Kidney epithelial cell (primary cell): ENCODE measurements around the gene MYO1C. TPM values are rescaled to one million over a fixed set of nuclear protein-coding genes. Genes with fewer than 3 reads are reported as not detected.

ENCODE experiments used
- DNase-seq: peaks from one replicate; pipeline ENCODE4 v3.0.0-alpha.2; 2010; ENCODE audit warnings: low read depth
- H3K27me3 ChIP-seq: 2 replicates; pipeline ENCODE4 v1.6.0; 2011; ENCODE audit warnings: low read length; ENCODE audit not compliant: control insufficient read depth, insufficient read depth
- H3K36me3 ChIP-seq: 2 replicates; pipeline ENCODE4 v1.5.1; 2011; ENCODE audit warnings: low read length; ENCODE audit not compliant: control insufficient read depth, insufficient read depth
- H3K4me3 ChIP-seq: 2 replicates; pipeline ENCODE4 v1.5.1; 2011; ENCODE audit warnings: low read depth, mild to moderate bottlenecking, control low read depth, low read length
- total RNA-seq: library from RNA; depleted of rRNA; stranded (reverse); fragments of >200 nt; gene quantifications from 2 replicates; pipeline ENCODE4 v1.2.3, GENCODE V29; 2015
- TF ChIP-seq, protein P1 (sequence below): IDR thresholded peaks from 2 replicates; pipeline ENCODE4 v1.5.1; 2011; ENCODE audit warnings: mild to moderate bottlenecking, moderate library complexity, low read length, control low read depth, inconsistent platforms; ENCODE audit not compliant: insufficient read depth, poor library complexity, severe bottlenecking

MYO1C gene
- total RNA-seq, 1 donor from 2014 or later: 131 TPM

GRCh38 chr17:1484060-1484535 lies 8.4 kb downstream of the MYO1C start:
- no peaks in the 10 kb centered on the region for H3K27me3 ChIP-seq
- TF ChIP-seq, protein P1, sequence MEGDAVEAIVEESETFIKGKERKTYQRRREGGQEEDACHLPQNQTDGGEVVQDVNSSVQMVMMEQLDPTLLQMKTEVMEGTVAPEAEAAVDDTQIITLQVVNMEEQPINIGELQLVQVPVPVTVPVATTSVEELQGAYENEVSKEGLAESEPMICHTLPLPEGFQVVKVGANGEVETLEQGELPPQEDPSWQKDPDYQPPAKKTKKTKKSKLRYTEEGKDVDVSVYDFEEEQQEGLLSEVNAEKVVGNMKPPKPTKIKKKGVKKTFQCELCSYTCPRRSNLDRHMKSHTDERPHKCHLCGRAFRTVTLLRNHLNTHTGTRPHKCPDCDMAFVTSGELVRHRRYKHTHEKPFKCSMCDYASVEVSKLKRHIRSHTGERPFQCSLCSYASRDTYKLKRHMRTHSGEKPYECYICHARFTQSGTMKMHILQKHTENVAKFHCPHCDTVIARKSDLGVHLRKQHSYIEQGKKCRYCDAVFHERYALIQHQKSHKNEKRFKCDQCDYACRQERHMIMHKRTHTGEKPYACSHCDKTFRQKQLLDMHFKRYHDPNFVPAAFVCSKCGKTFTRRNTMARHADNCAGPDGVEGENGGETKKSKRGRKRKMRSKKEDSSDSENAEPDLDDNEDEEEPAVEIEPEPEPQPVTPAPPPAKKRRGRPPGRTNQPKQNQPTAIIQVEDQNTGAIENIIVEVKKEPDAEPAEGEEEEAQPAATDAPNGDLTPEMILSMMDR: no peak
- H3K36me3 ChIP-seq: peaks cover 2% of the 10 kb centered on the region
- no peak for DNase-seq
- H3K4me3 ChIP-seq: no peak overlapping the region

- H3K4me3 ChIP-seq: no peak overlapping the region
- no peaks in the 10 kb centered on the region for H3K27me3 ChIP-seq
- no peak for DNase-seq
- peaks cover 2% of the 10 kb centered on the region for H3K36me3 ChIP-seq
- TF ChIP-seq, protein P1: no peak
Measured at GRCh38 chr17:1482680-1483079, 9.8 kb downstream of the MYO1C start.

- H3K36me3 ChIP-seq: peaks cover 3% of the 10 kb centered on the region
- H3K27me3 ChIP-seq: no peaks in the 10 kb centered on the region
- no peak overlapping the region for H3K4me3 ChIP-seq
- TF ChIP-seq, protein P1: no peak
- DNase-seq: no peak
Measured at GRCh38 chr17:1481736-1482135, 10.8 kb downstream of the MYO1C start.

DNA sequence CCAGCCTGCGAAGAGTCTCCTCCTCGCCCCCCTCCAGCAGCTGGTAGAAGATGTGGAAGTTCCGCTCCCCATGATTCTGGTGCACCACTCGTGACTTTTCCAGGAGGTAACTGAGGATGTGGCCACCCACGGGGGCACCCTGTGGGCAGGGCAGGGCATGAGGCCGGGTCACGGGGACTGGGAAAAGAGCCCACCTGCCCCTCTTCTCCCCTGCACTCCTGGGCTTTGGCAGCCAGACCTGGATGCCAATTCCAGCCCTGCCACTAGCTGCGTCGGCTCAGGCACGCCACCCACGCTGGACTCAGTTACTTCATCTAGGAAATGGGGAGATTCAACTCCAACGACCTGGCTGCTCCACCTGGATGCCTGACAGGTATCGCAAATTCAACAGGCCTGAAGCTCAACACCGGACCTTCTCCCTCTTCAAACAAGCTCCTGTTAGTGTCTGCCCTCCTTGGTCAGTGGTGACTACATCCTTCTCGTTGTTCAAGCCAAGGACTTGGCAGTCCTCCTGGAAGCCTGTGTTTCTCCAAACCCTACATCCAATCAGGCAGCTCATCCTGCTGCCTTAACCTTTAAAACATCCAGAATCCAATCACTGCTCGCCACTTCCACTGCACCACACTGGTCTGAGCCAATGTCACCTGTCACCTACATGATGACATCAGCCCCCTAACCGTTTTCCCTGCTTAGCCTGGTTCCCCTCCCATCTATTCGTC lies 11.6 kb downstream of the MYO1C start:
- Histone ChIP-seq H3K4me3 (no peak overlapping the region), H3K36me3 (peaks cover 3% of the 10 kb centered on the region), H3K27me3 (no peaks in the 10 kb centered on the region)
- no peak for DNase-seq
- TF ChIP-seq, protein P1: no peak

- H3K4me3 ChIP-seq: no peak overlapping the region
- peaks cover 3% of the 10 kb centered on the region for H3K36me3 ChIP-seq
Measured at GRCh38 chr17:1478418-1478817, 14.1 kb downstream of the MYO1C start.

More at GRCh38 chr17:1478418-1478817, 14.1 kb downstream of the MYO1C start:
- H3K27me3 ChIP-seq: no peaks in the 10 kb centered on the region
- TF ChIP-seq, protein P1: no peak
- DNase-seq: no peak
